KOPT-K1 (cell line): ENCODE results near the gene SSH2.

Experiments
- H3K27ac ChIP-seq: fragments of 200-600 bp; sonication (generic); 2 replicates; pipeline ENCODE4 v1.5.1; 2016; ENCODE audit warnings: antibody characterized with exemption, mild to moderate bottlenecking, low read depth, low read length; ENCODE audit not compliant: poor library complexity, severe bottlenecking
- H3K36me3 ChIP-seq: fragments of 200-600 bp; sonication (generic); 2 replicates; pipeline ENCODE4 v1.5.1; 2017; ENCODE audit warnings: antibody characterized with exemption, mild to moderate bottlenecking, low read length, moderate library complexity; ENCODE audit not compliant: insufficient read depth
- H3K9me3 ChIP-seq: fragments of 200-600 bp; sonication (generic); 2 replicates; pipeline ENCODE4 v1.5.1; 2017; ENCODE audit warnings: antibody characterized with exemption, low read length, mild to moderate bottlenecking; ENCODE audit not compliant: insufficient read depth, poor library complexity, severe bottlenecking

Gene SSH2

DNA sequence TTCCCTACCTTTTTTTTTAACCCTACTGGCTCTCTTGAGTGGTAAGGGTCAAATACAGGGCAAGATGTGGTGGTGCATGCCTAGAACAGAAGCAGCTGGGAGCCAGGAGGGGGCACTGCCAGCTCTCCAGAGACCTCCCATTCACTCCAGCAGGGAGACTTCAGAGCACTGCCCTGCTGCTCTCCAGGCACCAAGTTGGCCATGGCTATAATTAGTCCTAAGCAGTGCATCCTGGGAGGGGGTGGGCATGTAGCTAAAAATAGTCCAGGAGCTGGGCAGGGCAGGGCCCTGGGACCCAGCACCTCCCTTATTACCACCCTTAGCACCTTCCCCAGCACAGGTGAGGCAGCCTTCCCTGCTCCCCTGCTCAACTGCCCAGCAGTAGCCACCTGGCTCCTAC is 310.8 kb downstream of the SSH2 start:
- no peaks in the 10 kb centered on the region for H3K9me3 ChIP-seq
- H3K27ac ChIP-seq, result no peak overlapping the region
- no peaks in the 10 kb centered on the region for H3K36me3 ChIP-seq

GRCh38 chr17:29618272-29619065 is 311.6 kb downstream of the SSH2 start:
- Histone ChIP-seq H3K36me3 (no peaks in the 10 kb centered on the region), H3K27ac (no peak overlapping the region), H3K9me3 (no peaks in the 10 kb centered on the region)

- H3K36me3 ChIP-seq, result no peaks in the 10 kb centered on the region
- no peaks in the 10 kb centered on the region for H3K9me3 ChIP-seq
- peak overlapping the region; percentile 46 for H3K27ac ChIP-seq
Measured at GRCh38 chr17:29617481-29618271, 312.4 kb downstream of the SSH2 start.

- no peaks in the 10 kb centered on the region for H3K9me3 ChIP-seq
- H3K27ac ChIP-seq, result peak overlapping the region; percentile 46
Measured at GRCh38 chr17:29617125-29617480, 312.9 kb downstream of the SSH2 start.

GRCh38 chr17:29616300-29617048 is 313.6 kb downstream of the SSH2 start:
- H3K9me3 ChIP-seq, result no peaks in the 10 kb centered on the region
- H3K27ac ChIP-seq, result no peak overlapping the region
- H3K36me3 ChIP-seq, result no peaks in the 10 kb centered on the region

More at GRCh38 chr17:29617125-29617480, 312.9 kb downstream of the SSH2 start:
- H3K36me3 ChIP-seq, result no peaks in the 10 kb centered on the region

DNA sequence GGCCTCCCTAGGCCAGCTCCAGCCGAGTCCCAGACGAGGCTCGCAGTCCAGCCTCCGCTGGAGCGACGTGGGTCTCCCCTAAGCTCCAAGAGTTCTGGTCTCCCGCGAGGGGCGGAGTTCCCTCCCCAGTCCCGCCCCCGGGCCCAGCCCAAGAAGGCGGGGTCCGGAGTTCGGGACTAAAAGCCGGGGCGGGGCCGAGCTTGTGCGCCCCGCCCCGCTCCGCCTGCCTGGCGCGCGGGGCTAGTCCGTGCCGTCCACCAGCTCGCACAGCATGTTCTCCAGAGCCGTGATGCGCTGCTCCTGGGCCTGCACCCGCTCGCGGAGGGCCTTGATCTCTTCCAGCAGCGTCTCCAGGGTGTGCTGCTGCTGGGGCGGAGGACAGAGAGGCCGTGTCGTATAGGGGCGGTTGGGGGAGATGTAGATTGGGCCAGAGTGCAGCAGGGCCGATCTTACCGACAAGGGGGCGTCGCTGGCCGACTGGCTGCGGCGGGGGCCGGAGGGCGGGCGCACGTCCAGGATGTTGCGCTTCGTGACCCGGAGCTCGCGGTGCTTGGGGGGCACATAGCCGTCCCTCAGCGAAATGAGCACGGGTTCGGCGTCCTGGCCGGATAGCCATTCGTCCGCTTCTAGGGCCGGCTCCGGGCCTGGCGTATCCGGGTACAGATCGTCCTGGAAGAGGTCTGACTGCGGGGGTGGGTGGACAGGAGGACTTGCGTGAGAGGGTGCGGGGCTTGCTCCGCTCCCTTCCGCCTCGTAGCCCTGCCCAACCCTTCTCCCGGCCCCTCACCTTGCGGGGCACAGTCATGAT is 314.3 kb downstream of the SSH2 start:
- Histone ChIP-seq H3K9me3 (no peaks in the 10 kb centered on the region), H3K27ac (no peak overlapping the region)

GRCh38 chr17:29615048-29615385 is 315.0 kb downstream of the SSH2 start:
- Histone ChIP-seq H3K36me3 (no peaks in the 10 kb centered on the region), H3K9me3 (no peaks in the 10 kb centered on the region), H3K27ac (no peak overlapping the region)

More for the DNA sequence above, 314.3 kb downstream of the SSH2 start:
- no peaks in the 10 kb centered on the region for H3K36me3 ChIP-seq

GRCh38 chr17:29614349-29615047 is 315.5 kb downstream of the SSH2 start:
- H3K9me3 ChIP-seq, result no peaks in the 10 kb centered on the region
- H3K27ac ChIP-seq, result no peak overlapping the region
- no peaks in the 10 kb centered on the region for H3K36me3 ChIP-seq

DNA sequence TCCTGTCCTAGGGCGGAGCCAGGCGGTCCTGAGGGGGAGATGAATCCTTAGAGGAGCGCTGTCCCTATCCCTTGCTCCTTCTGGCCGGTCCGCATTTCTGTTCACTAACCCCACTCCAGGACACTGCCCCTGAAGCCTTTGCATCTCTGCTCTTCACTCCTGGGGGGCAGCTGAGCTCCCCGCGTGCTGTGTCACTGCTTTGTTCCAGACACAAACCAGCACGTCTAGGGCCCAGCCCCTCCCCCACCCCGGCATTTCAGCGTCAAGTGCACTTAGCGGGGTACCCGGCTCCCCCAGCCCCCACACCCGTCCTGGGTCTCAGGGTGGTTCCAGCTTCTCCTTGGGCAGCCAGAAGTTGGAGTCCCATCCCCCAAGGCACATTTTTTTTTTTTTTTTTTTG is 316.2 kb downstream of the SSH2 start:
- Histone ChIP-seq H3K27ac (no peak overlapping the region), H3K9me3 (no peaks in the 10 kb centered on the region)

GRCh38 chr17:29613352-29613837 is 316.6 kb downstream of the SSH2 start:
- H3K36me3 ChIP-seq, result no peaks in the 10 kb centered on the region
- no peak overlapping the region for H3K27ac ChIP-seq
- H3K9me3 ChIP-seq, result no peaks in the 10 kb centered on the region

More for the DNA sequence above, 316.2 kb downstream of the SSH2 start:
- H3K36me3 ChIP-seq, result no peaks in the 10 kb centered on the region

DNA sequence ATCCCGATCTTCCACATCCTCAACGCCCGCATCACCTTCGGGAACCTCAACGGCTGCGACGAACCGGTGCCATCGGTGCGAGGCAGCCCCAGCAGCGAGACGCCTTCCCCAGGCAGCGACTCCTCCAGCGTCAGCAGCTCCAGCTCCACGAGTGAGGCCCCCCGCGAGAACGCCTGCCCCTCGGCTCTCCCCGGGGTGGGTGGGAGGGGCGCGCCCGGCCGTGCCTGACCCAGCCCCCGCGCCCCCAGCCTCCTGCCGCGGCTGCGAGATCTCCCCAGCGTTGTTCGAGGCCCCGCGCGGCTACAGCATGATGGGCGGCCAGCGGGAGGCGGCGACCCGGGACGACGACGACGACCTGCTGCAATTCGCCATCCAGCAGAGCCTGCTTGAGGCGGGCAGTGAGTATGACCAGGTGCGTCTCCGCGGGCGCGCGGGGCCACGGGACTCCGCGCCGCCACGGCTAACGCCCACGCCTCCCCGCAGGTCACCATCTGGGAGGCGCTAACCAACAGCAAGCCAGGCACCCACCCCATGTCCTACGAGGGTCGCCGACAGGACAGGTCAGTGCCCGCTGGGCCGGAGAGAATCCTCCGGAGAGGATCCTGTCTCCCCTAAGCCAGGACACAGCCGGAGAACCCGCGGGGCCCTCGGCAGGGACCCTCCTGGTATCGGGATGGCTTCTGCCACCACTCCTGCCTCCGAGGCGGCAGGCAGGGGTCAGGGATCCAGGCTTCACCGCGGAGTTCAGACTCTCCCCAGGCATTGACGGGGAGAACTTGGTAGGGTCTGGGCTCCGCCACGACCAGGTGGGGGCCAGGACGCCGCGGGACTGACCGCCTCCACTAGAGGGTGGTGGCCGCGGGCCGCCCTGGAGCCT is 317.4 kb downstream of the SSH2 start:
- Histone ChIP-seq H3K36me3 (no peaks in the 10 kb centered on the region), H3K27ac (no peak overlapping the region), H3K9me3 (no peaks in the 10 kb centered on the region)

GRCh38 chr17:29612094-29612403 is 318.0 kb downstream of the SSH2 start:
- Histone ChIP-seq H3K36me3 (no peaks in the 10 kb centered on the region), H3K9me3 (no peaks in the 10 kb centered on the region), H3K27ac (no peak overlapping the region)

DNA sequence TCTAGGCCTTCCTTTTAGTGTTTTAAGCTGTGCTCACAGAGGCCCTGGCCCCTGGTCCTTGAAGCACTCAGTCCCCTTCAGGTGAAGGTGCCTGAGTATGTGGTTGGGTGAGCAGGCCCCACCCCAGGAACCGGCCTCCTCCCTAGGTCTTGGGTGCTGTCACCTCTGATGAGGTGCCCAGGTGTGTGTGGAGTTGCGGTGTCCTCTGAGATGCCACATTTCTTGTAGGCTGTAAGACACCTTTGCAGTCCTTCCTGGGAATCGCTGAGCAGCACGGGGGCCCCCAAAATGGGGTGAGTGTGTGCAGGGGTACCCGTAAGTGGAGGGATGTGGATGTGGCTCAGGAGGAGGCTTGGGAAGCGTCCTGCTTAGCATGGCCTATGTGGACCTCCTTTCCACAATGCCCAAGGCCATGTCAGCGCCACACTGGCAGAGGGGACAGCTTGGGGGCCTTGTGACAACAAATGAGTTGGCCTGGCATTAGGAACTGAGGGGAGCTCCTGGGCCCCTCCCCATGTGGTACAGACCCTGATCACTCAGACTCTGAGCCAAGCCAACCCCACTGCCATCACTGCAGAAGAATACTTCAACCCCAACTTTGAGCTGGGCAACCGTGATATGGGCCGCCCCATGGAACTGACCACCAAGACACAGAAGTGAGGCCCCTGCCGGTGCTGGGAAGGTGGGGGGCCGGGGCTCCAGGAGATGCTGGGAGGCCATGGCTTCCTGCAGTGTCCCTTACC is 318.5 kb downstream of the SSH2 start:
- Histone ChIP-seq H3K9me3 (no peaks in the 10 kb centered on the region), H3K36me3 (no peaks in the 10 kb centered on the region), H3K27ac (no peak overlapping the region)
